Germinal center (tissue), 1 donor: Measurements from ENCODE around the gene HS6ST3.

Source experiments
- DNase-seq: peaks from one replicate; pipeline ENCODE4 v3.0.0; 2012; ENCODE audit warnings: mixed read lengths, low spot score

HS6ST3 gene

DNA sequence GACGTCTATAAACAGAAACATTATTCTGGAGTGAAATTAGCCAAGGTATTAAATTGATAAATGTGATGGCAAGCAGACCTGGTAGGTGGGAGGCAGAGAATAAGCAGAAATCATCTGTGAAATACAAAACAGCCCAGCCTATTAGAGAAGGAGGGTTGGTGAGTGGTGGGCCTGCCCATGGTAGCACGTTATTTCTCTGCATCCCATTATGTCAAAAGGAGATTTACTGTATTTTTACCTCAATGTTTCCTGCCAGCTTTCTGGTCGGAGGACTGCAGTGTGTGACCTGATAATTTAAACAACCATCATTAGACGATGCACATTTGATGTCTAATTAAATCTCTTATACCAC is 703.5 kb downstream of the HS6ST3 start:
- no peak for DNase-seq

DNA sequence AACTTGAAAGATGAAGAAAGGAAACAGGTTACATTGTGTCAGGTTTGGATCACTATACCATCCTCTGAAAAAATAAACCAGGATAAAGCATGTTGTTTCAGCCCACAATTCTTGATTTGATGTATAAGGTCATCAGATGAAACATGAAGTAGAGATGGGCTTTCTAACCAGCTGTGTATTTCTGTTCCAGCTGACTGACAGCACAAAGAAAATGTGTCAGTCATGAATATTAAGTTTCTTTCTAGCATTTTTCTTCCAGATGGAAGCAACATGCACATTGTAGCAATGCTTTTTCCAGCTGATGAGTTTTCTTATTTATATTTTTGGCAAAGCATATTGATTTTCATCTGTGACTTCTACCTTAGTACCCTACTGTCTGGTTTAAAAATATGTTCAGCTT is 704.8 kb downstream of the HS6ST3 start:
- DNase-seq, result no peak

DNA sequence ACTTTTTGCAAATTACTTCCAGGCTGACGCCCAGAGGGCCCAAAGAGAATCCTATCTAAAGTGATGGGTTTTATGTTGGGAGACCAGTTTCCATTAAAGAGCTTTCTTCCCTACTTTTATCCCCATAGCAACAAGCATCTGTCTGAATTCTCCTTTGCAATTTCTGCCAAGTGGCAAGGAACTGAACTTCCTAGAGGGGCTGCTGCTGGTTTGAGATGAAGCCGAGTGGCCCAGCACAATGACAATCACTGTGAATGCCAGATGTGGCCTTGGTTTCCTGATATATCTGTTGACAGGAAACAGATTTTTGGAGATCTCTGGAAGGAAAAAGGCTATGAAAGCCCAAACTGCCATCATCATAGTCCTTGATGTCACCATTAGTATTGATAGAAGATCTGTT is 705.8 kb downstream of the HS6ST3 start:
- no peak for DNase-seq

DNA sequence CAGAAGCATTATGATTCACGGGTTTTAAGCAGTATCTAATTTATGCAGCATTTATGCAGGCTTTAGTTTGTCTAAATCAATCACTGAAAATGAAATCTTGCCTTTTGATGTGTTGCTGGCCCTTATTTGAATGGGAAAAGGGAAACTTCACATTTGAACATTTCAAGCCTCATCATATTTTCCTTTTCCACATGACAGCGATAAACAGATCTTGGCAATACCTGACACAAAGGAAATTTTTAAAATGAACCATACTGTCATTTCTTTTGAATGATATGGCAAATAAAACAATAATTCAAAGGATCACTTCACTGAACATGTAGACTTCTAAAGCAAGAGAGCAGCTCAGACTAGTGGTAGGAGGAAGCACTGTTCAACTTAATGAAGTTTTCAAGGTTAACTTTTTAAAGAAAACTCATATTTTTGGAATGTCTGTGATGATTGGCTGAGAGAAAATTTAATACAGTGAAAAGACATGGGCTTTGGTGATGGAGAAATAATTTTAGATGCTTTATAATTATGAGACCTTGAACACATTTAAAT is 706.3 kb downstream of the HS6ST3 start:
- no peak for DNase-seq

DNA sequence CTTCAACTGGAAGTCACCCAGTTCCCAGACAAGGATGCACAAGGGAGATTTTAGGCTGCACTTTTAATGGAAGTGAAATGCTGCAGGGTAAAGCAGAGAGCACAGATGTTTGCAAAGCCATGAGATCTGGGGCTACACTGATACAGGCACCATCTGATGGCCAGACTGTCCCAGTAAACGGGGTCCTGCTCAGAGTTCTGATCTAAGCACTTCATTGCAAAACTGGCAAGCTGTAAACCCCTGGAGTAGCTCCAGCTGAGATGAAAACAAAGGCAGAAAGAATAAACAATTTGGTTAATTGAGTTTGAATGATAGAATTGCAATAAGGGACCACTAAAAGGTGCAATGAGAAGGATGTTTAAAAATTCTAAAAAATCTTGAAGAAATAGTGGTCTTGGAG is 707.2 kb downstream of the HS6ST3 start:
- DNase-seq, result no peak

DNA sequence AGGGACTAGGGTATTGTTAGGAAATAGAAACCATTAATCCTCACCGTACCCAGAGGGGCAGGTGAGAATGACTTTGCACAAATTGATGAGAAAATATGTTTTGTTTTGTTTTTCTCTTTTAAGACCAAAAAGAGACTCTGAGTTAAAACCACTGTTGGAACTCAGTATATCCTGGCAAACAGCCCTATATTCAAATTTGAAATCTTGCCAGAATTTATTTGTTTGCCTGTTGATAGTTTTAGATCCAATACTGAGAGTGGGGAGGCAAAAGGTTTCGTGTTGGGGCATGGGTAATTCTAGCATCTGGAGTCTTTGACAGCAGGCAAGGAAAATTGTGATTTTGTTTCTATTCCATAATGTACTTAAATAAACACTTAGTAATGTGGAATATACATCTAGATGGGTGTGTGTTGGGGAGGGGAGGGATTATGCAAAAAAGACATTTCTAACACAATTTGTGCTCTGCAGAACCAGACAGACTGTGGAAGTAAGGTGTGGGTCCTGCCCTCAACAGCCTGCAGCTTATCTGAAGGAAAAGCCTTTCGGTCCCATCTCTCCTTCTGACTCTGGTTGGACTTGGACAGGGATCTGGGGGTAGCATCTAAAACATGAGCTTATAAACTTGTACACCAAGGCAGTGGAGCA is 713.7 kb downstream of the HS6ST3 start:
- no peak for DNase-seq

DNA sequence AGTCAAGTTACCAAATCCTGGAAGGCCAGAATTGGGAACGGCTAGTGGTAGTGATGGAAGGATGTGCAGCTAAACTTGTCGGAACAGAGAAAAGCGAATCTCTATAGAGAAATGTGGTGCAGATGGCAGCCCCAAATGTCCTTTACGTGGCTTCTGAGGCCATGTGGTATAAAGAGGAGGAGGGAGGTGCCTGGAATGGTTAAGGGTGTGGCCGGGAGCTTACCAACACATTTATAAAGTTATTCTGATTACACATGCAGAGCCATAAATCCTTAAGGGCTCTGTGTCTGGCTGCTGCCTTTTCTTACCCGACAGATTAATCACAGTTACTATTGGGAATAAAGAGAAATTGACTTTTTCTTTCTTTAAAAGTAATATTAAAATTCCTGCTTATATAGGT is 714.3 kb downstream of the HS6ST3 start:
- no peak for DNase-seq

DNA sequence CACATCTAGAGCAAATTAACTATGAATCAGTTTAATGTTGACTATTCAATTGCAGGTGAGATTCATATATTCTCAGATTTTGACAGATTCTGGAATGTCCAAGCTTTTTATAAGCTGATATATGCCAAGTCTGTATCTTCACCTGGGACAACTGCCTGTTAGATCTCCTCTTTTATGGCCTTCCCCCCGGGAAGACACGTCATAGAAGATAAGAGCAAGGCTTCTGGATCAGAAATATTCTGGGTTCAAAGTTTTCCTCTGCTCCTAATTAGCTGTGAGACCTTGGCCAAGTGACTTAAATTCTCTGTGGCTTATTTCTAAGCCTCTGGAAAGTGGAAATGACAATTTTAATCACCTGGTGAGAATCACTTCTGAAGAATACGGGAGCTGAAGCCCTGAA is 716.8 kb downstream of the HS6ST3 start:
- no peak for DNase-seq

DNA sequence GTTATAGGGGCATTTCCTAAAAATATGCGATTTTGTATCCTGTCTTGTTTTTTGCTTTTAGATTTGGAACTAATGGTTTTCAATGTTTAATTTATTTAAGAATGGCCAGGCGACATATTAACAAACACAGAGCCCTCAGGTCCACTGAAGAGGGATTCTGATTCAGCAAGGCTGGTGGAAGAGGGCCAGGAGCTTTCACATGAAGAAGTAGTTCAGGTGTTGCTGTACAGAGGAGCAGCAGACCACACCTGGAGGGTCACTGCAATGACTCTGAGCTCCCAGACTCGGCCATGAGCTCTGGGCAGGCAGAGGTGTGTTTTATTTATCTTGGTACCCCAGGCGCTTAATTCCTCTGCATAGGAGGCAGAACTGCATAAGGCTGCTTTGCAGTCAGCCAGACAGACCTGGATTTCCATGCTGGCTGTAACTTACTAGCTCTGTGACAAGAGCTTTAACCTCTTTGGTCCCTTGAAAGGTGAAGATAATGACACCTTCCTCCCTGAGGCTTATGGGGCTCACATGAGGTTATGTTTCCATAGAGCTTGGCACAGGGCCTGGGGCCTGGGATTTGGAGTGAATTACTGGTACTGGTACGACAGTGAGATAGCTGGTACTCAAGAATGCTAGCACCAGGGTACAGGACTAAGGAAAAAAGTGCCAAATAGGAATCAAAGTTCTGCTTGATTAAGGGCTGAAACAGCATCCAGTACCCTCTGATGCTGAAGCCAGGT is 719.6 kb downstream of the HS6ST3 start:
- DNase-seq, result no peak

DNA sequence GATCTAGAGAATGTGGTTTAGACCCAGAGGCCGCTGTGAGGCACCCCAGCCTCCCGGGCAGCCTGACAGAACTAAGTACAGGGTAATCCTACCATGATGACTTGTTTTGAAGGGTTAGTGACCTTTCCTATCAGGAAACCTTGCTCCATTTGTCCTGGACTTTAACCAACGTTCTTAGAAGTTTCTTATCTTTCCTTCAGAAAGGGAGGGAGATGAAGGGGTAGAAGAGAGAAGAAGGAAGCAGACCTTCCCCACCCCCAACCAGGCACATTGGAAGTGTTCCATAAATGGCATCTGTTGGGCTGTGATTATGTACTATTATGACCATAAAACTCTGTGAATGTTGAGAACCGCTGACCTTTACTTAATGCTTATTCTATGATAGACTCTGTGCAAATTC is 720.2 kb downstream of the HS6ST3 start:
- DNase-seq, result no peak

DNA sequence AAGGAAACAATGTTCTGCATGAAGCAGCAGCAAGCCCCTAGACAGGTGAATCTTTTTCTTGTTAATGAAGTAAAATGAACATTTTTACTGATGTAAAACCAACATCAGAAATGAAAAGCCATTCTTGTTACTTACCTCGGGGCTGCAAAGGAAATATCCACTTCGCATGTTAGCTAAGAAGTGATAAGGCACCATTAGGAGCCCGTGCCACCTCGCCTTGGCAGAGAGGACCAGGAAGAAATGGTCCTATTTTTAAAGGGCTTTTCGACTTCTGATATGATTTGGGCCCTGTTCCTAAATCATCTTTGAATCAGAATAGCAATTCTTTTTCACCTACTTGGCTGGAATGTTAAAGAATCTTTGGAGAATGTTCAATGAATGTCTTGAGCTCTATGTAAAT is 721.1 kb downstream of the HS6ST3 start:
- no peak for DNase-seq

DNA sequence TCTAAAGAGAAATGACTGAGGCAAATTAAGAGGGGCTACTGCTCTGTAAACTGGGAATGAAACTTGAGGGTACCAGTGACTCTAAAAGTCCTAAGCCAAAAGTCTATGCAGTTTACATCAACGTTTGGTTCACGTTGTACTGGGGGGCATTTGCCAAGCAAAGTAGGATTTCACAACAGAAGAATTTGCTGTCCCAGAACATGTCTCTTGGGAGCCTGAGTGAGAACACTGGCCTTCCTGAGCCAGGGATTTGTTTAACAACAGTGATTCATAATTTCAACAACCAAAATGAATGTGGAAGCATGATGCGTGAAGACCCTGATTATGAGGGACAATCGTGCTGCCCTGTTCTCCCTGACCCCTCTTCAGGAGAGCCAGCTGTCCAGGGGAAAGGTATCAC is 726.4 kb downstream of the HS6ST3 start:
- no peak for DNase-seq

DNA sequence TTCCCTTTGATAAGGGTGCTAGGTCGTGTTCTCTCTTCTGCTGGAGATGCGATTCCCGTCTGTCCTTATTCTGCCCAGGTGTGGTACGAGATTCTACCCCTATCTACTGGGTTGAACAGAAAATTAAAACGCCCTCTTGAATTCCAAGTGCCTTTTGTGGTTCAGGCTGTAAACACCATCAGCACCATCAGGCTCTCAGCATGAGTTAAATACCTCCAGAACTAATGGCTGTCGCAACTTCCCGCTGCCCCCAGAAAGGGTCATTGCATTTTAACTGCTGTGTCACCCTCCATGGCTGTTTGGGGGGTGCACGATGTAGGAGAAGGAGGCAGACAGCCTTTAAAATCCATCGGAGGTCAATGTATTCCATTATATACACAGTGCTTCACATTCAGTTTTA is 727.0 kb downstream of the HS6ST3 start:
- DNase-seq, result no peak

DNA sequence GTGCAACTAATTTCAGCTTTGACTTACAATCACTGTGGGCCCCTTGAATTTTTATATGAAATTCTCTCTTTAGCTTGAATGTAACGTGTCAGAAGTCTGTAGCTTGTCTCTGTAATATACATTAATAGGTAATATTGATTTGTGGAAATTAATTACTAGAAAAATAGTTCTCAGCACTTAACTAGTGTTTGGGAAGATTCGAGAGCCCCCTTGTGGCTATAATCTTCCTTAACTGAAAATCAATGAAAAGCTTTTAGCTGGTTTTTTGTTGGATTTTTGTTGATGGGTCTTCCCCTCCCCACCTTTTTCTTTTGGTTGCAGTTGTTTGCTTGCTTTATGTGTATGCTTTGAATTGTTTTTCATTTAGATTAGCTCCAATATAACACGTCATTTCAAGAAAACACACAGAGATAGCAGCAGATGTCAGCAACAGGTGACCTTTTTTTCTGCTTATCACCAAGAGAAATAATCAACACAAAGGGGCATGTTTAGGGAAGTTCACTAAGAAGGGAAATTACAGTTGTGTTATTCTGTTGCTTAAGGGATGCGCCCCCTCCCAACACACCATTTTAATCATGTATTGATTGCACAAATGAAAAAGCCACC is 727.5 kb downstream of the HS6ST3 start:
- DNase-seq, result no peak

DNA sequence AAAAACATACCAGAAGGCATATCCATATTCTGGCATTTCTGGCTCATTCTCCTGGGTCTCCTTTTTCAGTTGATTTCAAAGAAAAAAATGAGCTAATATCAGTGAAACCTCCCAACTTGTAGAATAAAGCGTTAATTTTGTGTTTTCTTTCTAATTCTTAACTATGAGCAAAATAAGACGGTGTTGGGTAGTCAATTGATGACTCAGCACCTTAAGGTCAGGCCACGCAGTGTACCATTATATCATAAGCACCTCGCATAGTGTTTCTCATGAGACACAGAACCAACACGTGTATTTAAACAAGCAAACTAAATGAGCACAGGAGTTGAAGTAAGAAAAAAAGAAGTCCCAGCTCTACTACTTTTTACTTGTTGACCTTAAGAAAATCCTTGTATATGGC is 729.5 kb downstream of the HS6ST3 start:
- no peak for DNase-seq

DNA sequence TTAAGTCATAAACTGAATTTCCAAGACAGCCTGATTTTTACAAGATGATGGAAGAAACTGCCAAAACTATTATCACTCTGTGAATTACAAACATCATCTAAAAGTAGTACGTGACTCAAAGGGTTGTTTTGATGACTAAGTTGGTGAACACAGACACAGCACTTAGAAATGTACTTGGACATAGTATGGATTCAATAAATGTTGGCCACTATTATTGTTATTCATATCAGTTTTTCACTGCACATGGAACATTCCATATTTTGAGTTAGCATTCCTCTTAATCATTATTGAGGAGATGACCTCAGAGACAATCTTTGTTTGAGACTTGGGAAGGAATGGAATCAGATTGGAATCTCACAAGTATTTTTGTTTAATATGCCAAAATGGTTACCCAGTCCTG is 731.5 kb downstream of the HS6ST3 start:
- no peak for DNase-seq

DNA sequence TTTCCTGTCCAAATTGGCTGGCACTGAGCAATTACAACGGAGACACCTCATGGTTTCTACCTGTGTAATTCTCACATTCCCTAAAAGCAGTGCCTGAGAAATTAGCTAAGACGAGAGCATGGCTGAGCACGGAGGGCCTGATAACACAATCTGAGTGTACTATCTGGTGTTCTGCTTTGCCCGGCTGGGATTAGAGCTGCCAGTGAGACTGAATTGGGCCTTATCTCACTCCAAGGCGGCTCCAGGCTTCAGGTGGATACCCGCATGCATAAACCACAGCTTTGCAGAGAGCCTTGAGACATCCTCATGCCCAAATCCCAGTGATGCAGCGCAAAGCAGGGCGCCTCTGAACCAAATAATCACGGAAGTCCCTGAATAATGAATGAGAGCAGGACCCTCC is 732.1 kb downstream of the HS6ST3 start:
- no peak for DNase-seq

DNA sequence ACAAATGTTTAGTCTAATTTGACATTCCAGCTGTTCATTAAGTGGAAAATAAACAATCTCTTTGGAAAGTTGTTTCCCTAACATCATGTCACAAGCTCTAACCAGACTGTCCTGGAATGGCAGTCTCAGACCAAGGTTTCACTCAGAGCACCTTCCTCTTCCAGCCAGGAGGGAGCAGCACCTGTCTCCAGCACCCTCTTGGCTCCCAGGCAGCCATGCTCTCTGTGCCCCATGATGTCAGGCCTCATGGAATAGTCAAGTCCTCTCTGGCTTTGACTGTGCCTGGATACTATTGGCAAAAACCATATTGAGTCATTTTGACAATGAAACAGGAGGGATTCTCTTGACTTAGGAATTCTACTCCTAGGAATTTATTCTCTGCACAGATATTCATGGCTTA is 733.0 kb downstream of the HS6ST3 start:
- DNase-seq, result no peak

DNA sequence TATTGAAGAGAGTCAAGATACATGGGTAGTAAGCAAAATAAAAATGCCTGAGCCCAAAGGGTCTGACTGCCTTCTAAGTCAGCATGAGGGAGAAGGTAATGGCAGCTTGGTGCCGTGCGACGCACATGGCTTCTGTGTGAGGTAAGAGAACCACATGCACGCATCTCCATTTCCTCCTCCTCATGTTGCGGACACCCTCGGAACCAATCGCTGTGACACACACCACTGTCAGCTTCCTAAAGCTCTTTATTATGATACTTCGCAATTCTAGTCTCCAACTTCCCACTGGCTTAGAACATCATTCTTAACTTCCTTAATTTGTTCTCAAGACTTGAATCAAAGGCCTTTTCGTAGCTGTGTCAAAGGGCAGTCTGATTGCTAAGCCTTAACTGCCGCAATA is 734.2 kb downstream of the HS6ST3 start:
- no peak for DNase-seq

DNA sequence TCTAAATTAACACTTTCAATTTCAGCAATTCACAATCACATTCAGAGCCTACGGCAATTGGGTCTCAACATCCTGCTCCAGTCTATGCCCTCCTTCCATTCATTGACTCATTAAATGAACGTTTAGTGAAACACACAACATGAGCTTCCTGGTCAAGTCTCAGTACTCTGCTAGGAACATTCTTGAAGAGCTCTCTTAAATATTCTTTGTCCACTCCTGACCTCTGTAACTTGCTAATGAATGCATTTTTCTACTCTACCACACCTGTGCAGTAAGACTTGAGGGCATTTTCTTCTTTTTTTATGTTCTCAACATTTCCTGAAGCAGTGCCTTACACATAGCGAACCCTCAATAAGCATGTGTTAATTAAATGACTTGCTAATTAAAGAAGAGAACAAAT is 735.7 kb downstream of the HS6ST3 start:
- no peak for DNase-seq

DNA sequence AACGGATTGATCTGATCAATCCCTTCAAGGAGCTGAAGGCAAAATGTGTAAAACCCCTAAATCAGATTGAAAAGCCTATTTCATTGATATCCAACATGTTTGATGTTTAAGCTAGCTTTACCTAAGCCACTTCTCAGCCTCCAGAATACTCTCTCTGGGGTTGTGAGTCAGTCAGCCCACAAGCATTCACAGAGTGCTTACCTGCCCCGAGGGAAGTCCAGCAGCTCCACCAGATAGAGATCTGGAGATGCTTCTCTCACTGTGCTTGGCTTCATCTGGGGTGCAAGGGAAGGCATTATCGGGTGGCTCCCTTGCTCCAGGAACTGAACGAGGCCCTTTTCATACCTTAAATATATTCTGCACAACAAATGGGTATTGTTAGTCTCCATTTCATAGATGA is 744.7 kb downstream of the HS6ST3 start:
- no peak for DNase-seq

DNA sequence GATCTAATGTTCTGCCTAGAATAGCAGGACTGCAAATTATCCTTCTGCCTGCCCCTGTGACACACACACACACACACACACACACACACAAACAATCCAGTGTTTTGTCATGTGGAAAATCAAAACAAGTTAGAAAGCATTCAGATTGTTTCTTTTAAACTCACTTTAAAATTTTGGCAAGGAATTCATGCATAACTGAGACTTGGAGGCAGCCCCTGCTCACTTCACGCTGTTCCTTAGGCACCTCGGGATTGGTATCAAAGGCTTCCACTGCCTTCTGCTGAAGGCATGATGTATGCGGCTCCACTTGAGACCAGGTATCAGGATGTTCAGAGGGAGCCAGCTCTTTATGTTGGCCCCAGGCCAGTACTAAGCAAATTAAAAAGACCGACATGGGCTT is 745.6 kb downstream of the HS6ST3 start:
- no peak for DNase-seq

DNA sequence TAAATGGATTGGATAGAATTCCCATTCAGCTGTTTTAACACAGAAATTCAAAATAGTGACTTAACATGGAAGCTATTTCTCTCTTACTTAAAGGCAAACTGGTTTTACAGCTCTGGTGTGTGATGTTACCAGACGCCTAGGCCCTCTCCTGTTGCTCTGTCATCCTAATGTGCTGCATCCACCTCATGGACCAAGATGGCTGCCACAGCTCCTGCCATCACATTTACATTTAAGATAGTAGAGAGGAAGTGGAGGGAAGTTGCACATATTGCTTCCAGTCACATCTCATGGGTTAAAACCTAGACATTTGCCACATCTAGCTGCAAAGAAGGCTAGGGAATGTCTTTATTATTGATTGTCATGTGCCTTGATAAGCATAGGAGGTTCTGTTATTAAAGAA is 746.8 kb downstream of the HS6ST3 start:
- DNase-seq, result no peak

DNA sequence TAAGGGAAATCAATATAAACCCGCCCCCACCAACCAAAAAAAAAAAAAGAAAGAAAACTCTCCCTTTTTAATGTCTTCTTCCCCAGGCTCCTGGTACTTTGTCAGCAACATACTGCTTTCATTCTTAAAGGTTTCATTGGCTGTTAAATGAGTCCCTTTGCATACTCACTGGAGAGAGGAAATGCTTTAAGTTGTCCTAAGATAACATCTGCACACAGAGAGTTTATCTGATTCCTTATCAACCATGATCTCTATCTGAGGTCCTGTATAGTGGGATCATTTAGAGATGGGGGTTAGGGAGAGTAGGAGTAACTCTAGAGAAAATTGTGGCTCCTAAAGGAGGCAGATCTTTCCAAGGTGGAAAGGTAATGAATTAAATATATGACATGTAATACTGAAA is 747.9 kb downstream of the HS6ST3 start:
- no peak for DNase-seq
